ENCODE results near the gene TECPR2. TPM values are rescaled to one million over a fixed set of nuclear protein-coding genes. Genes with fewer than 3 reads are reported as not detected.

The TECPR2 gene
- total and polyA plus RNA-seq, 10 of the 15 experiments (the other 5 are each of a cell fraction or from before 2014, with no cell fraction given): 0.15 to 10.0 (median 3.0) TPM

DNA sequence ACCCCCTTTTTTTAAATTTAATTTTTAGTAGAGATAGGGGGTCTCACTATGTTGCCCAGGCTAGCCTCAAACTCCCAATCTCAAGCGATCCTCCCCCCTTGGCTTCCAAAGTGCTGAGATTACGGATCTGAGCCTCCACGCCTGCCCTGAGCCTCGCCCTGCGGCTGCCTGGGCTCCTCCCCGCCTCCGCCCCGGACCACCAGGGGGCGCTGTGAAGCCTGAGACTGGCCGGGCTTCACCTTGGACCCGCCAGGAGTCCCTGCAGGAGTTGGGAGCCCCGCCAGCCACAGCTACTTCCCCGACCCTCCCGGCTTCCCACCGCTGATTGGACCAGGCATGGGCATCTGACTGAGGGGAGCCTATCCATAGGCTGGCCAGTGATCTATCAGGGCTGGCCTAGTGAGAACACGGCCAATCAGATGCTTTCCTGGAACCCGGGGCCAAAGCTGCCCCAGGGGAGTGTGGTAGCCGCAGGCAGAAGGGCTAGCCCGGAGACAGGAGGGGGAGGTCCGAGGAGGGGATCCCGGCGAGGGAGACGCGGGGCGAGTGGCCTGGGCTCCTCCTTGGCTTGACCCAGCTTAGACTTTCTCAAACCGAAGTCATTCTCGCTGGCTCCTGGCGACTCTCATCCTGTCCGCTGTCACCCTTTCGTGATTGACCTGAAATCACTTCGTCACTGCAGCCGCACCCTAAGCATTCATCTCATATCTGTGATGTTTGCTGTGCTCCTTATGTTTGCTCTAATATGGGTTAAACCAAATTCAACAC lies 161.9 kb downstream of the TECPR2 start:
- in situ Hi-C loops (cut with MboI): no loop called here
- H3K9ac ChIP-seq (ENCODE audit: control insufficient read depth, insufficient read depth, low read length): peak overlapping the region; percentile 55; the same call in 1 of the 2 replicates
- peak overlapping the region; percentile 84 for H3K4me3 ChIP-seq
- intact Hi-C loops (cut with micrococcal nuclease; ENCODE audit: unreplicated experiment): loop anchor here (2.0 to 10.0 kb wide), 4 partner anchors 68 to 390 kb away; partner anchors contain the start of genes RCOR1 and TRAF3
- no peaks in the 10 kb centered on the region for H3K79me2 ChIP-seq (ENCODE audit: control insufficient read depth, insufficient read depth, low read length)
- peak overlapping the region; percentile 88 for H3K4me2 ChIP-seq (ENCODE audit: control insufficient read depth, insufficient read depth)
- BruUV-seq (replicated peaks): TSS peak; percentile 85
- RAD21 ChIA-PET (ENCODE audit: unreplicated experiment): interaction anchor here (0.6 to 2.7 kb wide), 18 partner anchors 22 to 377 kb away, joined by 3 to 16 read pairs (median 4); no protein-coding TSS in a partner anchor
- H3K27me3 ChIP-seq (replicated peaks in 1 of 2; ENCODE audit: control insufficient read depth in 2 of 2, insufficient read depth in 2 of 2, low read length in 1 of 2): no peaks in the 10 kb centered on the region
- peak; percentile 96 for DNase-seq (ENCODE audit: low read depth, low spot score)
- ATAC-seq: peak; percentile 99
- FAIRE-seq: peak; percentile 93
- peak overlapping the region; percentile 43 for H3K27ac ChIP-seq (ENCODE audit: control insufficient read depth, insufficient read depth)
- no peaks in the 10 kb centered on the region for H3K36me3 ChIP-seq (ENCODE audit: control insufficient read depth in 2 of 2, insufficient read depth in 2 of 2, low read length in 1 of 2)
- H3K4me1 ChIP-seq (ENCODE audit: control insufficient read depth, insufficient read depth, low read length): no peaks in the 10 kb centered on the region; the same call in 1 of the 2 replicates
- POLR2A ChIA-PET: interaction anchor here (0.6 to 1.2 kb wide), 3 partner anchors 67 to 716 kb away, joined by 3 to 6 read pairs (median 4); no protein-coding TSS in a partner anchor
- 1% methylated on average over 32 of the region's 32 CpGs for whole genome bisulfite sequencing (ENCODE audit: insufficient coverage, insufficient replicate concordance, low lambda C conversion rate, missing lambda C conversion rate)
- SMC1A ChIA-PET (ENCODE audit: uncharacterized antibody, unreplicated experiment): interaction anchor here (0.7 to 3.5 kb wide), 18 partner anchors 43 to 317 kb away, joined by 3 to 20 read pairs (median 4); no protein-coding TSS in a partner anchor
- no peaks in the 10 kb centered on the region for H3K9me3 ChIP-seq (replicated peaks; ENCODE audit: control insufficient read depth, insufficient read depth, low read length)
- CTCF ChIA-PET: interaction anchor here (0.5 to 3.4 kb wide), 32 partner anchors 9 to 867 kb away, joined by 3 to 25 read pairs (median 4); partner anchors contain the start of genes MOK and ZNF839
- H4K20me1 ChIP-seq (ENCODE audit: control insufficient read depth, insufficient read depth): no peaks in the 10 kb centered on the region
- peak overlapping the region; percentile 72 for H2AFZ ChIP-seq (ENCODE audit: control insufficient read depth, low read depth, low read length)
- TF ChIP-seq FOXK2 (IDR thresholded peaks at IDR 0.05) (no peak), ASH2L (IDR thresholded peaks at IDR 0.05; ENCODE audit: borderline replicate concordance, low read depth) (no peak), CREB1 (IDR thresholded peaks at IDR 0.05; ENCODE audit: low read depth) (no peak), EGR1 (IDR thresholded peaks at IDR 0.05; ENCODE audit: borderline replicate concordance in 1 of 2, low read depth in 2 of 2, low read length in 2 of 2) (no peak), ZBED1 (IDR thresholded peaks at IDR 0.05; ENCODE audit: borderline replicate concordance) (no peak), RAD51 (IDR thresholded peaks at IDR 0.05) (peak; percentile 94), CBX3 (IDR thresholded peaks at IDR 0.05; ENCODE audit: borderline replicate concordance, low read depth) (no peak), PAX5 (IDR thresholded peaks at IDR 0.05; ENCODE audit: borderline replicate concordance, low read depth, low read length) (no peak), IKZF1 (conservative IDR thresholded peaks at IDR 0.05) (peak; percentile 85), GATAD2B (conservative IDR thresholded peaks at IDR 0.05; ENCODE audit: low read depth) (no peak; the same call in 1 of the 2 replicates), HDGF (IDR thresholded peaks at IDR 0.05) (no peak), RBBP5 (conservative IDR thresholded peaks at IDR 0.05) (no peak), TBL1XR1 (IDR thresholded peaks at IDR 0.05; ENCODE audit: low read depth, low read length) (no peak), MXI1 (IDR thresholded peaks at IDR 0.05; ENCODE audit: low read depth, low read length) (no peak), ZNF207 (IDR thresholded peaks at IDR 0.05; ENCODE audit: borderline replicate concordance) (no peak), MYC (IDR thresholded peaks at IDR 0.05; ENCODE audit: insufficient read depth, insufficient read length, insufficient replicate concordance, low read length, severe bottlenecking) (no peak), NR2C2 (IDR thresholded peaks at IDR 0.05; ENCODE audit: borderline replicate concordance, control insufficient read depth, insufficient read length, low read depth) (no peak), SP1 (IDR thresholded peaks at IDR 0.05; ENCODE audit: low read depth, low read length) (peak; percentile 91)
- TF ChIP-seq, protein P1, sequence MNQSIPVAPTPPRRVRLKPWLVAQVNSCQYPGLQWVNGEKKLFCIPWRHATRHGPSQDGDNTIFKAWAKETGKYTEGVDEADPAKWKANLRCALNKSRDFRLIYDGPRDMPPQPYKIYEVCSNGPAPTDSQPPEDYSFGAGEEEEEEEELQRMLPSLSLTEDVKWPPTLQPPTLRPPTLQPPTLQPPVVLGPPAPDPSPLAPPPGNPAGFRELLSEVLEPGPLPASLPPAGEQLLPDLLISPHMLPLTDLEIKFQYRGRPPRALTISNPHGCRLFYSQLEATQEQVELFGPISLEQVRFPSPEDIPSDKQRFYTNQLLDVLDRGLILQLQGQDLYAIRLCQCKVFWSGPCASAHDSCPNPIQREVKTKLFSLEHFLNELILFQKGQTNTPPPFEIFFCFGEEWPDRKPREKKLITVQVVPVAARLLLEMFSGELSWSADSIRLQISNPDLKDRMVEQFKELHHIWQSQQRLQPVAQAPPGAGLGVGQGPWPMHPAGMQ (IDR thresholded peaks at IDR 0.05; ENCODE audit: borderline replicate concordance): no peak
- TF ChIP-seq, protein P2, sequence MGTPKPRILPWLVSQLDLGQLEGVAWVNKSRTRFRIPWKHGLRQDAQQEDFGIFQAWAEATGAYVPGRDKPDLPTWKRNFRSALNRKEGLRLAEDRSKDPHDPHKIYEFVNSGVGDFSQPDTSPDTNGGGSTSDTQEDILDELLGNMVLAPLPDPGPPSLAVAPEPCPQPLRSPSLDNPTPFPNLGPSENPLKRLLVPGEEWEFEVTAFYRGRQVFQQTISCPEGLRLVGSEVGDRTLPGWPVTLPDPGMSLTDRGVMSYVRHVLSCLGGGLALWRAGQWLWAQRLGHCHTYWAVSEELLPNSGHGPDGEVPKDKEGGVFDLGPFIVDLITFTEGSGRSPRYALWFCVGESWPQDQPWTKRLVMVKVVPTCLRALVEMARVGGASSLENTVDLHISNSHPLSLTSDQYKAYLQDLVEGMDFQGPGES (IDR thresholded peaks at IDR 0.05): peak; percentile 83

Measured in GM12878 (cell line).